Measurements from ENCODE around the gene ISLR.

The ISLR gene

GRCh38 chr15:74173380-74174218, at the start of gene ISLR:
Gene ISLR, plus strand, starts transcription at chr15:74173710. Its CDS starts 1,149 bp downstream, at chr15:74174859.
- DNase-seq (ENCODE audit: low spot score) (no peak), FAIRE-seq (no peak)

- no peak for DNase-seq (ENCODE audit: low spot score)
- FAIRE-seq: no peak
Observed at GRCh38 chr15:74124196-74124595, 49.3 kb upstream of the ISLR start.

GRCh38 chr15:74124759-74125158, 48.8 kb upstream of the ISLR start:
- no peak for FAIRE-seq

GRCh38 chr15:74127255-74127953, 46.1 kb upstream of the ISLR start:
- peak; percentile 84 for DNase-seq (ENCODE audit: low spot score)
- FAIRE-seq: peak; percentile 50

More at GRCh38 chr15:74124759-74125158, 48.8 kb upstream of the ISLR start:
- DNase-seq (ENCODE audit: low spot score): no peak

- no peak for FAIRE-seq
Observed at GRCh38 chr15:74127954-74128784, 45.3 kb upstream of the ISLR start.

GRCh38 chr15:74128785-74129585, 44.5 kb upstream of the ISLR start:
- FAIRE-seq (no peak), DNase-seq (ENCODE audit: low spot score) (no peak)

More at GRCh38 chr15:74127954-74128784, 45.3 kb upstream of the ISLR start:
- no peak for DNase-seq (ENCODE audit: low spot score)

GRCh38 chr15:74129586-74130154, 43.8 kb upstream of the ISLR start:
- no peak for DNase-seq (ENCODE audit: low spot score)
- no peak for FAIRE-seq

- DNase-seq (ENCODE audit: low spot score) (no peak), FAIRE-seq (no peak)
Observed at GRCh38 chr15:74130155-74130848, 43.2 kb upstream of the ISLR start, which contains the start of gene ISLR2. Gene ISLR2, plus strand, starts transcription at chr15:74130586. Its CDS starts 2,169 bp downstream, at chr15:74132755.

- no peak for FAIRE-seq
Observed at GRCh38 chr15:74130849-74131627, 42.5 kb upstream of the ISLR start.

GRCh38 chr15:74131628-74132413, 41.7 kb upstream of the ISLR start:
- no peak for DNase-seq (ENCODE audit: low spot score)
- FAIRE-seq: no peak

More at GRCh38 chr15:74130849-74131627, 42.5 kb upstream of the ISLR start:
- no peak for DNase-seq (ENCODE audit: low spot score)

- FAIRE-seq (no peak), DNase-seq (ENCODE audit: low spot score) (no peak)
Observed at GRCh38 chr15:74132681-74133651, 40.5 kb upstream of the ISLR start.

- DNase-seq (ENCODE audit: low spot score): no peak
- no peak for FAIRE-seq
Observed at GRCh38 chr15:74133694-74134386, 39.7 kb upstream of the ISLR start.

- no peak for DNase-seq (ENCODE audit: low spot score)
- FAIRE-seq: no peak
Observed at GRCh38 chr15:74134387-74135027, 39.0 kb upstream of the ISLR start.

- DNase-seq (ENCODE audit: low spot score) (no peak), FAIRE-seq (no peak)
Observed at GRCh38 chr15:74135041-74135565, 38.4 kb upstream of the ISLR start.

- DNase-seq (ENCODE audit: low spot score): no peak
- FAIRE-seq: no peak
Observed at GRCh38 chr15:74136540-74136813, 37.0 kb upstream of the ISLR start.
